NCI-H226 (cell line): Measurements from ENCODE around the gene TSN.
"Not testable (repeated sequence)": the region's sequence is repeated elsewhere in the genome, so short reads cannot be mapped to it uniquely, and the experiment has no call there.

Experiments used
- DNase-seq: peaks from one replicate; pipeline ENCODE4 v3.0.0-alpha.2; 2015

TSN gene

GRCh38 chr2:121755237-121756111, at the start of gene TSN:
Gene TSN, plus strand, starts transcription at chr2:121755651. Its CDS starts 129 bp downstream, at chr2:121755780.
- DNase-seq, result peak; percentile 95

- DNase-seq, result no peak
These were observed 49.5 kb upstream of the TSN start for GRCh38 chr2:121705958-121706357.

- DNase-seq, result no peak
These were observed 48.0 kb upstream of the TSN start for GRCh38 chr2:121707344-121707919.

GRCh38 chr2:121707920-121708361, 47.5 kb upstream of the TSN start:
- peak; percentile 48 for DNase-seq

GRCh38 chr2:121709776-121710469, 45.5 kb upstream of the TSN start:
- DNase-seq, result no peak

GRCh38 chr2:121710470-121711170, 44.8 kb upstream of the TSN start:
- no peak for DNase-seq

- not testable (repeated sequence) for DNase-seq
These were observed 44.0 kb upstream of the TSN start for GRCh38 chr2:121711481-121711880.

- DNase-seq, result no peak
These were observed 39.3 kb upstream of the TSN start for GRCh38 chr2:121716126-121716525.

- no peak for DNase-seq
These were observed 37.9 kb upstream of the TSN start for GRCh38 chr2:121717529-121717928.

- peak; percentile 87 for DNase-seq
These were observed 33.5 kb upstream of the TSN start for GRCh38 chr2:121721926-121722325.

- peak; percentile 62 for DNase-seq
These were observed 33.0 kb upstream of the TSN start for GRCh38 chr2:121722479-121722878.

GRCh38 chr2:121723316-121723715, 32.1 kb upstream of the TSN start:
- DNase-seq, result no peak

- no peak for DNase-seq
These were observed 28.1 kb upstream of the TSN start for GRCh38 chr2:121727332-121727731.

- no peak for DNase-seq
These were observed 27.5 kb upstream of the TSN start for GRCh38 chr2:121727950-121728349.

- DNase-seq, result no peak
These were observed 24.1 kb upstream of the TSN start for GRCh38 chr2:121731366-121731765.

- DNase-seq, result not testable (repeated sequence)
These were observed 20.9 kb upstream of the TSN start for GRCh38 chr2:121734544-121734943.

GRCh38 chr2:121735518-121736074, 19.9 kb upstream of the TSN start:
- no peak for DNase-seq

- no peak for DNase-seq
These were observed 19.4 kb upstream of the TSN start for GRCh38 chr2:121736140-121736461.

GRCh38 chr2:121736462-121737336, 18.8 kb upstream of the TSN start, which contains the start of gene NIFK:
Gene NIFK, minus strand, starts transcription at chr2:121736875. Its CDS starts 25 bp downstream, at chr2:121736850.
- DNase-seq, result peak; percentile 90

- DNase-seq, result no peak
These were observed 14.5 kb upstream of the TSN start for GRCh38 chr2:121740973-121741372.

- no peak for DNase-seq
These were observed 14.0 kb upstream of the TSN start for GRCh38 chr2:121741450-121741849.
